ENCODE measurements around the gene DISC1. TPM values are rescaled to one million over a fixed set of nuclear protein-coding genes. Genes with fewer than 3 reads are reported as not detected.
"Not testable (repeated sequence)": the region's sequence is repeated elsewhere in the genome, so short reads cannot be mapped to it uniquely, and the experiment has no call there.

DISC1 gene
- total RNA-seq, 1 experiment from 2014 or later: 1.8 TPM

DNA sequence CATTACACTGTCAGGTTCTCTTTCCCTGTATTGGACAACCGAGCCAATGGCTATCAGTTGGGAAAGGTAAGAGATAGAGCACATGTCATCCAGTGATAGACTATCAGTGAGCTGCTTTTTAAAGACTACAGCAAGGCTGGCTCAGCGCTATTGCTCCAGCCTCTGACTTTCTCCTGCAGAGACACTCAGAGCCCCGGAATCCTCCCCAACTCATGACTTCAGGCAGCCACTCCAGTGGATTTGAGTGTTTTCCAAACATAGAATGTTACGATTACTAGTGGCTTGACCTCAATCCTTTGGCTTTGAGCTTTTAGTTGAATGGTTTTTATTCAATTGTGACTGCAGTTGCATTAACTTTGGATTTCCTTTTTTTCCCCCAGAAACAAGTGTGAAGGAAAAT is 331.9 kb downstream of the DISC1 start:
- POLR2A ChIA-PET: no interaction called here
- RAD21 ChIA-PET (ENCODE audit: low non-redundant PET in 1 of 2, low total read pairs in 2 of 2, uncharacterized antibody in 2 of 2, unreplicated experiment in 2 of 2): no interaction called here
- Histone ChIP-seq H3K4me1 (ENCODE audit: control insufficient read depth in 1 of 2, insufficient read depth in 2 of 2, low read length in 2 of 2) (no peaks in the 10 kb centered on the region), H3K79me2 (ENCODE audit: insufficient read depth, low read length) (no peaks in the 10 kb centered on the region), H3K4me3 (replicated peaks in 1 of 2; ENCODE audit: low read depth in 1 of 2, low read length in 2 of 2) (no peak overlapping the region), H2AFZ (ENCODE audit: low read depth, low read length, poor library complexity, severe bottlenecking) (no peak overlapping the region), H3K9ac (ENCODE audit: low read length) (no peak overlapping the region), H3K36me3 (ENCODE audit: control insufficient read depth in 1 of 2, insufficient read depth in 2 of 2, low read length in 2 of 2) (no peaks in the 10 kb centered on the region), H3K9me2 (ENCODE audit: insufficient read depth) (no peaks in the 10 kb centered on the region), H3K9me3 (ENCODE audit: control insufficient read depth in 1 of 2, insufficient read depth in 1 of 2, low read depth in 1 of 2, low read length in 2 of 2) (no peaks in the 10 kb centered on the region; a peak in 1 of 4 replicates), H3K27me3 (ENCODE audit: insufficient read depth, low read length) (0 out of 2 replicates have a peak, but pooled peaks cover 3% of the 10 kb centered on the region), H3K27ac (ENCODE audit: low read depth, low read length) (no peak overlapping the region), H3K4me2 (ENCODE audit: low read length) (no peak overlapping the region), H4K20me1 (ENCODE audit: insufficient read depth) (no peaks in the 10 kb centered on the region)
- DNase-seq (ENCODE audit: low read depth, low spot score) (no peak), ATAC-seq (no peak)
- no TSS peak for BruUV-seq (replicated peaks)
- intact Hi-C loops (cut with micrococcal nuclease): no loop called here
- CTCF ChIA-PET: interaction anchor here (0.7 kb wide), 1 partner anchor 24 kb away, joined by 3 read pairs; no protein-coding TSS in a partner anchor
- no peak for TF ChIP-seq RAD21 (IDR thresholded peaks at IDR 0.05; ENCODE audit: low read depth)

DNA sequence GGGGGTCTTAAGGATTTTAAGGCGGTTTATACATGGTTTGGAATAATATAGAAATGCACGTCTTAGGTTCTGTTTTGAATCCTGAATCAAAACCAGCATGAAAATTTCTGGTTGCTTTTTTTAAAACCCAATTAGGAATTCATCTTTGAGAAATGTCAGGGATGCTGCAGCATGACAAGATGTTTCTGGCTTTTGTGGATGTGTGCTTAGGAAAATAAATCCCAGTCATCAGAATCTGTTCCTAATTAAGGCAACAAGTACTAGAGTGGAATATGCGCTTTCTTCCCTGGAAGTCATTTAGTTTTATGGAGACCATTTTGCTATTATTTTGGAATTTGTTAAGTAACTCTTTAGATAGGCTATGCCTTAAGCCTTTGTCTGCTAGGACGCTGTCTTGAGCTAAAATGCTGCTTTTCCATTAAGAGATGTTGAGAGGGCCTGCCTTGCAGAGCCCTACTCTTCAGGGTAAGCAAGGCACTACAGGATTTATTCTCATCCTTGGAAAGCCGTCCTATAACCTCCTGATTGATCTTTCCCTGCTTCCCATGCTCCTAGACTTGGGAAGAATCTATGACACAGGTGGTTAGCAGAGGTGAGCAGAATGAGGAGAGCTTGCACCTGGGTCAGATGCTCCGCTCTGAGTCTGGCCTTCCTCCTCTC is 332.8 kb downstream of the DISC1 start:
- intact Hi-C loops (cut with micrococcal nuclease): no loop called here
- no peak overlapping the region for H3K27ac ChIP-seq (ENCODE audit: low read depth, low read length)
- H3K9me2 ChIP-seq (ENCODE audit: insufficient read depth): no peaks in the 10 kb centered on the region
- no peak overlapping the region for H3K9ac ChIP-seq (ENCODE audit: low read length)
- no peak overlapping the region for H2AFZ ChIP-seq (ENCODE audit: low read depth, low read length, poor library complexity, severe bottlenecking)
- H3K36me3 ChIP-seq (ENCODE audit: control insufficient read depth in 1 of 2, insufficient read depth in 2 of 2, low read length in 2 of 2): no peaks in the 10 kb centered on the region
- ChIA-PET RAD21 (ENCODE audit: low non-redundant PET in 1 of 2, low total read pairs in 2 of 2, uncharacterized antibody in 2 of 2, unreplicated experiment in 2 of 2) (no interaction called here), CTCF (no interaction called here), POLR2A (no interaction called here)
- TF ChIP-seq, protein P1, sequence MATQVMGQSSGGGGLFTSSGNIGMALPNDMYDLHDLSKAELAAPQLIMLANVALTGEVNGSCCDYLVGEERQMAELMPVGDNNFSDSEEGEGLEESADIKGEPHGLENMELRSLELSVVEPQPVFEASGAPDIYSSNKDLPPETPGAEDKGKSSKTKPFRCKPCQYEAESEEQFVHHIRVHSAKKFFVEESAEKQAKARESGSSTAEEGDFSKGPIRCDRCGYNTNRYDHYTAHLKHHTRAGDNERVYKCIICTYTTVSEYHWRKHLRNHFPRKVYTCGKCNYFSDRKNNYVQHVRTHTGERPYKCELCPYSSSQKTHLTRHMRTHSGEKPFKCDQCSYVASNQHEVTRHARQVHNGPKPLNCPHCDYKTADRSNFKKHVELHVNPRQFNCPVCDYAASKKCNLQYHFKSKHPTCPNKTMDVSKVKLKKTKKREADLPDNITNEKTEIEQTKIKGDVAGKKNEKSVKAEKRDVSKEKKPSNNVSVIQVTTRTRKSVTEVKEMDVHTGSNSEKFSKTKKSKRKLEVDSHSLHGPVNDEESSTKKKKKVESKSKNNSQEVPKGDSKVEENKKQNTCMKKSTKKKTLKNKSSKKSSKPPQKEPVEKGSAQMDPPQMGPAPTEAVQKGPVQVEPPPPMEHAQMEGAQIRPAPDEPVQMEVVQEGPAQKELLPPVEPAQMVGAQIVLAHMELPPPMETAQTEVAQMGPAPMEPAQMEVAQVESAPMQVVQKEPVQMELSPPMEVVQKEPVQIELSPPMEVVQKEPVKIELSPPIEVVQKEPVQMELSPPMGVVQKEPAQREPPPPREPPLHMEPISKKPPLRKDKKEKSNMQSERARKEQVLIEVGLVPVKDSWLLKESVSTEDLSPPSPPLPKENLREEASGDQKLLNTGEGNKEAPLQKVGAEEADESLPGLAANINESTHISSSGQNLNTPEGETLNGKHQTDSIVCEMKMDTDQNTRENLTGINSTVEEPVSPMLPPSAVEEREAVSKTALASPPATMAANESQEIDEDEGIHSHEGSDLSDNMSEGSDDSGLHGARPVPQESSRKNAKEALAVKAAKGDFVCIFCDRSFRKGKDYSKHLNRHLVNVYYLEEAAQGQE (IDR thresholded peaks at IDR 0.05; ENCODE audit: low read depth): no peak
- TF ChIP-seq POLR2A (IDR thresholded peaks at IDR 0.05; ENCODE audit: borderline replicate concordance, extremely low read depth, insufficient read depth, insufficient read length) (no peak), JUND (IDR thresholded peaks at IDR 0.05) (no peak), ZFX (IDR thresholded peaks at IDR 0.05) (no peak), CBX3 (IDR thresholded peaks at IDR 0.05; ENCODE audit: low read depth) (no peak), POLR2AphosphoS5 (IDR thresholded peaks at IDR 0.05; ENCODE audit: low read depth, low read length) (no peak), CEBPB (IDR thresholded peaks at IDR 0.05; ENCODE audit: low read depth) (no peak)
- BruUV-seq (replicated peaks): no TSS peak
- ATAC-seq (no peak), DNase-seq (ENCODE audit: low read depth, low spot score) (no peak)
- 0 out of 2 replicates have a peak, but pooled peaks cover 3% of the 10 kb centered on the region for H3K27me3 ChIP-seq (ENCODE audit: insufficient read depth, low read length)
- no peak overlapping the region for H3K4me3 ChIP-seq (replicated peaks in 1 of 2; ENCODE audit: low read depth in 1 of 2, low read length in 2 of 2)
- H3K4me1 ChIP-seq (ENCODE audit: control insufficient read depth in 1 of 2, insufficient read depth in 2 of 2, low read length in 2 of 2): no peaks in the 10 kb centered on the region
- H3K9me3 ChIP-seq (ENCODE audit: control insufficient read depth in 1 of 2, insufficient read depth in 1 of 2, low read depth in 1 of 2, low read length in 2 of 2): no peaks in the 10 kb centered on the region; a peak in 1 of 4 replicates
- H3K4me2 ChIP-seq (ENCODE audit: low read length): no peak overlapping the region
- no peaks in the 10 kb centered on the region for H4K20me1 ChIP-seq (ENCODE audit: insufficient read depth)
- no peaks in the 10 kb centered on the region for H3K79me2 ChIP-seq (ENCODE audit: insufficient read depth, low read length)

DNA sequence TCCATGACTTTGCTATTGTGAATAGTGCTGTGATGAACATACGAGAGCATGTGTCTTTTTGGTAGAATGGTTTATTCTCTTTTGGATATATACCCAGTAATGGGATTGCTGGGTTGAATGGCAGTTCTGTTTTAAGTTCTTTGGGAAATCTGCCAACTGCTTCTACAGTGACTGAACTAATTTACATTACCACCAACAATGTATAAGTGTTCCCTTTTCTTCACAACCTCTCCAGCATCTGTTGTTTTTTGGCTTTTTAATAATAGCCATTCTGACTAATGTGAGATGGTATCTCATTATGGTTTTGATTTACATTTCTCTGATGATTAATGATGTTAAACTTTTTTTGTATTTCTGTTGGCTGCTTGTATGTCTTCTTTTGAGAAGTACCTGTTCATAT is 335.2 kb downstream of the DISC1 start:
- BruUV-seq (replicated peaks); H3K9me3 ChIP-seq (ENCODE audit: control insufficient read depth in 1 of 2, insufficient read depth in 1 of 2, low read depth in 1 of 2, low read length in 2 of 2): not testable (repeated sequence)

More for the DNA sequence above, 335.2 kb downstream of the DISC1 start:
- RAD21 ChIA-PET (ENCODE audit: low non-redundant PET in 1 of 2, low total read pairs in 2 of 2, uncharacterized antibody in 2 of 2, unreplicated experiment in 2 of 2); CTCF ChIA-PET; H4K20me1 ChIP-seq (ENCODE audit: insufficient read depth); DNase-seq (ENCODE audit: low read depth, low spot score); ATAC-seq; H3K36me3 ChIP-seq (ENCODE audit: control insufficient read depth in 1 of 2, insufficient read depth in 2 of 2, low read length in 2 of 2); H3K9me2 ChIP-seq (ENCODE audit: insufficient read depth); H2AFZ ChIP-seq (ENCODE audit: low read depth, low read length, poor library complexity, severe bottlenecking); H3K9ac ChIP-seq (ENCODE audit: low read length); H3K4me3 ChIP-seq (replicated peaks in 1 of 2; ENCODE audit: low read depth in 1 of 2, low read length in 2 of 2); intact Hi-C loops (cut with micrococcal nuclease); POLR2A ChIA-PET; H3K27ac ChIP-seq (ENCODE audit: low read depth, low read length); H3K4me2 ChIP-seq (ENCODE audit: low read length); H3K79me2 ChIP-seq (ENCODE audit: insufficient read depth, low read length); H3K4me1 ChIP-seq (ENCODE audit: control insufficient read depth in 1 of 2, insufficient read depth in 2 of 2, low read length in 2 of 2); H3K27me3 ChIP-seq (ENCODE audit: insufficient read depth, low read length): not testable (repeated sequence)
